GM21526 (cell line): ENCODE results near the gene KCNJ5.
A peak's percentile ranks its signal among the peaks of the same experiment; 100 is the strongest.

Experiments used
- ATAC-seq: cut with Tn5 transposase; IDR thresholded peaks from one replicate; pipeline ENCODE4 v1.9.1; 2021; ENCODE audit warnings: moderate library complexity; ENCODE audit not compliant: unreplicated experiment, low FRiP score

KCNJ5 gene

DNA sequence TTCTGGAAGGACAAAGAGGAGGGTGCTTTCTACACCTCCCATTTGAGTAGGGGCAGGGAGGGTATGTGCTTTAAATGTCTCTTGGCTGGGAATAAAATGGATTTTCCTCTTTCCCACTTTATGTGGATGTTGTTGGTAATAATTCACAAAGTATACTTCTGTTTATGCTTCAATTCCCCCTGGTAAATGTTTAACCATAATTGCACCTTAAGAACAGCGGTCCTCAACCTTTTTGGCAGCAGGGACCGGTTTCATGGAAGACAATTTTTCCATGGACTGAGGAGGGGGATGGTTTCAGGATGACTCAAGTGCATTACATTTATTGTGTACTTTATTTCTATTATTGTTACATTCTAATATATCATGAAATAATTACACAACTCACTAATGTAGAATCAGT lies 55.5 kb downstream of the KCNJ5 start:
- ATAC-seq, result no peak

DNA sequence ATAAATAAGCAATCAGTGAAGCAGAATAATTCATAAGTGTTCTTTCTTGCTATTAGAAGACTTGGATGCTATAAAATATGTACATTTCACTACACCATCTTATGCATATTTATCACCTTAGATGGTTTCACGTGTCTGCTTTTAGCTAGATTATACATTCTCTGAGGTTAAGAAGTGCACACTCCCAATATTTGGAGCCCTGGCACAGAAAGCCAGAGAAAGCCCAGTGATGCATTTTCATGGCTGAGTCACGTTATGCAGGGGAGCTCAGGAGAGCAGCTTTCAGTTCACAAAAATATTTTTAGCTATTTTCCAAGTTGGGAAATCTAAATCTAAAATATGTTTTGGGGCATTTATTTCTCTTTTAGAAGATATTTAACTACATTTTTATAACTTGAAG lies 56.6 kb downstream of the KCNJ5 start:
- ATAC-seq, result no peak

DNA sequence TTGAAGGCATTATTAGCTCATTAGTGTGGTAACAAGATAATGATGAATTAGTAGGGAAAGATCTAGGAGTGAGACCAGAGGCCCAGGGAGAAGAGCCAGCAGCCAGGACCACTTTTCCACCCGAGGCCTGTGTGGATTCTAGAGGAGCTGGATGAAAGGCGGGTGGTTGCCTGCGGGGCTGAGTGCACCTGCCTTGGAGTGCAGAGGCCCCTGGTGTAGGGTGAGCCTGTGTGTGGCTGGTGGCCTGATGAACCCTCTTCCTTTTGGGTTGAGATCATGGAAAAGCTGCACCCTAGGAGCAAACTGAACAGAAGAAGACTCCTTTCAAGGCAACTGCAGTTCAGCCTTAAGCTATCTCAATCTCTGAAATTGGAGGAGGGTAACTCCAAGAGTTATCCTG lies 57.4 kb downstream of the KCNJ5 start:
- no peak for ATAC-seq

DNA sequence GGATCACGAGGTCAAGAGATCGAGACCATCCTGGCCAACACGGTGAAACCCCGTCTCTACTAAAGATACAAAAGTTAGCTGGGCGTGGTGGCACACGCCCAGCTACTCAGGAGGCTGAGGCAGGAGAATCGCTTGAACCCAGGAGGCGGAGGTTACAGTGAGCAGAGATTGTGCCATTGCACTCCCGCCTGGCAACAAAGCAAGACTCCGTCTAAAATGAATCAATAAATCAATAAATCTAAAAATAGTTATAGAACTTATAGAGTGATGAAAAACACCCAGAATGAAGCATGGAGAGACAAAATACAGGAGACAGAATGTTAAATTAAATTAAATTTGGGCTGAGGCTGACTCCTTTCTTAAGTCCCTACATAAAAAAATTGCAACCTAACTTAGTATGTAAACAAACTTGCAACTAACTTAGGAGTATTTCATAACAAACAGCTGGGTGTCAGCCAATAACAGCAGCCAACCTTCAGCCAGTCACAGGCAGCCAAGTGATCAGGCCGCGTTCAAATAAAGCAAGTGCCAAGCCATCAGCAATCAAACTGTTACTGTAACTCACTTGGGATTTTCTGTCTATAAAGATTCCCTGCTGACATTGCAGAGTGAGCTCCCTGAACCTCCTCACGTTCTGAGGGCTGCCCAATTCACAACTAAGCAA lies 58.8 kb downstream of the KCNJ5 start:
- no peak for ATAC-seq

DNA sequence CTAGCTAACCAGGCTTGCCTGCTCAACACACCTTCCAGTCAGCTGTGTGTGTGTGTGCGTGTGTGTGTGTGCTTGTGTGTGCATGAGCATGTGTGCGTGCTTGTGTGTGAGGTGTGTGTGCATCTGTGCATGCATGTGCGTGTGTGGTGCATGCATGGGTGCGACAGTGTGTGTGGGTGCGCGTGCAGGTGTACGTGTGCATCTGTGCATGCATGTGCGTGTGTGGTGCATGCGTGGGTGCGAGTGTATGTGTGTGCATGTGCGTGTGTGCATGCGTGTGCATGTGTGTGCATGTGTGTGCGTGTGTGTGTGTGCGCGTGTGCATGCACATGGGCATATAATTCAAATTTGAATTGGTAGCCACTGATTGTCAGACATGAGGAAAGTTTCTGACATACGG lies 62.0 kb downstream of the KCNJ5 start:
- no peak for ATAC-seq

DNA sequence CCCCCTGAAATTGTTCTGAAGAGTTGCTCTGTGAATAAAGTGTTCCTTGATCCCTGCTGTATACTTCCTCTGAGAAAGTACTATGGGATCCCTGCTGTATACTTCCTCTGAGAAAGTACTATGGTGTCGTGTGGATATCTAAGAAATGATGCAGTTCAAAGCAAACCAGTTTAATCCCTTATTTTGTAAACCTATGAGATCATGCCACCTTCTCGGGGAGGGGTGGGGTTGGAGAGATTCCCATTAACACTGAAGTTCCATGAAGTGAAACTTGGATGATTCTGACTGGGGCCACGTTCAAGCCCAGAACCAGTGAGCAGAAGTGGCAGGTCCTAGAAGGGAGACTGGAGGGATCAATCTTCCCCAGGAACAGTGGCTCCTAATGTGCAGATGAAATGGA lies 64.5 kb downstream of the KCNJ5 start:
- ATAC-seq, result no peak

DNA sequence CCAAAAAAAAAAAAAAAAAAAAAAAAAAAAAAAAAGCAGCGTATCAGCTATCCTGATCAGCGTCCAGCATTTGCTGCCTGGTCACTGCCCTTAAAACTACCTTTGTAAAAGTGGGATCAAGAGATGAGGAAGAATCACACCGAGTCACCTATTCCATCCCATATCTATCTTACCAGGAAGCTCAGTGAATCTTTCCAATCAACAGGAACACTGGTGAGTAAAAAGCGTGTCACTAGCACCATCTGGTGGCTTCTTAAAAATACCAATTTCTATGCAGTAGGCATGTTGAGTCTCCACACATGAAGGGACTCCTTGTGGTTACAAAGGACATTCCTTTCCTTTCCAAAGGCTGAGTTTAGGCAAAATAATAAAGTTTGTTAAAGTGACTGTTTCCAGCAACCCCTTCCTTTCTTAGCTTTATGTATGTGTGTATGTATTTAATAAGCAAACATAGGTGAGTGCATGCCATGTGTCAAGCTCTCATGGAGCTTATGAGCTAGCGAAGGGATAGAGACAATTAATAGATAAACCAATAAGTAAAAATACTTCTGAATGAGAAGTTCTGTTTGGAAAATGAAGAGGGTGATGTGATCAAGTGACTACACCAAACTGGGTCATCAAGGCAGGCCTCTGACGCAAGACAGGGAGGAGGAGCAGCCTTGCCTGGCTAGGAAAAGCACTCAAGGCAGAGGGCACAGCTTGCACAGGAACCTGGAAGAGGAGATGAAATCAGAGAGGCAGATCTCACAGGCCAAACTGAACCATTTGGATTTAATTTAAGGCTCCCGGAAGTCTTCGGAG lies 65.4 kb downstream of the KCNJ5 start:
- ATAC-seq, result peak; percentile 55

DNA sequence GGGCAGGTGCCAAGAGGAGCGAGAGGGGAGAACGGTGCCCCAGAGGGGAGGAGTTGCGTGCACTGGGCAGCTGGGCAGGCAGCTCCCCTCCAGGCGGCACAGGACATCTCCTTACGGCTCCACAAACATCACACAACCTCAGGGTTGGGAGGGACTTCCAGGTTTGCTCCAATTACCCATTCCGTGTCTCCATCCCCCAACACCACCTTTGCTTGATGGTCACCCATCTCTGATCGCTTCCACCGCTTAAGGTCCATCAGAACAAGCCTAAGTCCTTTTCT lies 66.0 kb downstream of the KCNJ5 start:
- no peak for ATAC-seq

DNA sequence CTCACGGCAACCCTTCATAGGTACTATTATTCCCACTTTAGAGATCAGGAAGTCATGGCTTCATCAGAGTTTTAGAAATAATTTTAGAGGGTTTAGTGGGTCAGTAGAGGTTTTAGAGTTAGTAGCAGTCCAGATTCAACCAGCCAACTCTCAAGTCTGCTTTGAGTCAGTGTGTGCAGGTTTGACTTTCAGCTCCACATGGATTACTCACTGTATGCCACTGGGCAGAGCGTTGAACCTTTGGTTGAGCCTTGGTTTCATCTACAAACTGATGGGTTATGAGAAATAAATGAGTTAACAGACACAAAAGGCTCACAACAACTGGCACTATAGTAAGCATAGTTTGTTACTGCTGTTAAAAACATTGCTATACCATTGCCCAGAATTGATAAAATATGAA lies 70.5 kb downstream of the KCNJ5 start:
- no peak for ATAC-seq

DNA sequence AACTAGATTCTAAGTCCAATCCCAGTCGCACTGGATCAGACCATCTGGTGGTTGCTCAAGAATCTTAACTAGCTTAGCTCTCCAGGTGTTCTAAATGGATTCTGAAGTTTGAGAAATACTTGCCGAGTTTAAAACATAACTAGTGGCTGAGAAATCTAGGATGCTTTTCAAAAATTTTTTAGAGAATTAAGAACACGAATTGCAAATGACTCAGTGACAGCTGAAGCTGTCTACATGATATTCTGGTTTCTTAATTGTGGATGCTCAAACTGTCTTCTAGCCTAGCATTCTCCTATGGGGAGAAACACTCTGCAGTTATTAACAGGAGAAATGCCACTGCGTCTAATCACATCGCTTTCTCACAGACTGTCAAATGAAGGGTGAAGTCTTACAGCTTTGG lies 71.7 kb downstream of the KCNJ5 start:
- ATAC-seq, result no peak

DNA sequence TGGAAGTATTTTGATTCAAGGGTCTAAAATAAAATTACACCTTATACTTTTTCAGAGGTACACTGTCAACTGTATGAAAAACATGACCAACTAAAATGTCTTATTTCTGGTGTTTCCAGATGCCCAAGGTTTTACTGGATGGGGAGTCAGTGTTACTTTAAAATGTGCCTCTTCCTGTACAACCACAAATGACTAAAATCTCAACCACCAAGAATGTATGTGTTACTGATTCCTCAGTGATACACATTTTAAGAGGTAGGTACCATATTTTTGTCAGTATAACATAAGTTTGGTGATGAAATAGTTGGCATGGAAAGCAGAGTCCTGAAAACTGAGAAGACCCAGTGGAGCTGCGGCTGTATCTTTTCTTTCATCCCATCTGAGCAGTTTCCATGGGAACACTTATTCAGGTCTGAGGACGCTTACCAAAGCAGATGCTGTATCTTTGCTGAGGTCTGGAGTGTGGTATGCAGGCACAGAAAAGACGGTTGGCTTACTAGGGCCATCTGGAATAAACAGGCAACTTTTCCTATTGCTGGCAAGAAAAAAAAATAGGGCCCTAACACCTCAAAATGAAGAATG lies 72.7 kb downstream of the KCNJ5 start:
- ATAC-seq, result no peak

DNA sequence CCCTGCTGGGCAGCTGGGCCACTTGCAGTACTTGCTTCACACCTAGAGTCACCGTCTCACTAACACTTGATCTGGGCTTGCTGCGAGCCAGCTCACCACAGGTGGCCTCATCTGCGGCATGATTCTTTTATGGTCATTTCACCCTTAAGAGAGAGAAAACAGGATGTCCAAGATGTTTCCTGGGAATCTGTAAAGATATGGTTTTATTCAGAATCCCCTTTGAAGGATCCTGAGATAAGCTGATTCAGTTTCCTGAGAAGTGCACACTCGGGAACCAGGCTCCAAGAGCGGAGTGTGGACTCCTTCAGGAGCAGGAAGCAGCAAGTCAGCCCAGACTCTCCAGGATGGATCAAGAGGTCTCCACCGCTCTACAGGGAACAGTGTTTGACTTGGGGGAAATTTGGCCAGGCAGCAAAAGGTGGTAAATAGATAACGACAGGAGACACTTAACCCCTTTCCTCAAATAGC lies 73.3 kb downstream of the KCNJ5 start:
- ATAC-seq, result no peak

DNA sequence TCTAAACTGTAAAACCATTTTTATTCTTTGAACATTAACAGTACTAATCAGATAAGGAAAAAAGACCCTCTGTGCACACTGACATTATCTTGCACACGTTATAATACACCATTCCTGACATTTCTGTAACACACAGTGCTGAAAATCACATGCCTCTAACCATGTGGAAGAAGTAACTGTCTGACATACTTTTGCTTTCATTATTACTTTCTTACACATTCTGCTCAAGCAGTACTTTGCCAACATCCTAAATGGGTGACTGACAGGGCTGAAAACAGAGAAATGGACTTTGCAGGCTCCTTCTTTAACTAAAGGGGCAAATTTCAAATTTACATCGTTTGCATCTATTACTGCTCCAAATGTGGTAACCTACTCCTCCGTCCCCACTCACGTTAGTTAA lies 74.3 kb downstream of the KCNJ5 start:
- ATAC-seq, result peak; percentile 98

DNA sequence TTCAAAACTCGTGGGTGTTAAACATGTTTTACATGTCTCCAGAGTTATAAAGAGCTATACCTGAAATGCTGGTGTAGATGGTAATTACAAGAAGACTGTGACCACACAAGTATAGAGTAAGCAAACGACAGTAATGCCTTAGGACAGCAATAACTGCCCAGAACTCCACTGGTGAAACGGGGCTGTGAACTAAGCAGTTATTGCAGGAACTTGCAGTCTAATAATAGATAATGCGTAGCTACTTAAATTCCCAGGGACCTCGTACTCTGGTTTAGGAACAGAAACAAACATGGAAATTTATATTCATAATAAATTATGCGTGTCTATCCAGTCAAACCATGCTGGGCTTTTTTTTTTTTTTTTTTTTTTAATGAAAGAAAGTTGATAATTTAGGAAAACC lies 76.4 kb downstream of the KCNJ5 start:
- no peak for ATAC-seq

DNA sequence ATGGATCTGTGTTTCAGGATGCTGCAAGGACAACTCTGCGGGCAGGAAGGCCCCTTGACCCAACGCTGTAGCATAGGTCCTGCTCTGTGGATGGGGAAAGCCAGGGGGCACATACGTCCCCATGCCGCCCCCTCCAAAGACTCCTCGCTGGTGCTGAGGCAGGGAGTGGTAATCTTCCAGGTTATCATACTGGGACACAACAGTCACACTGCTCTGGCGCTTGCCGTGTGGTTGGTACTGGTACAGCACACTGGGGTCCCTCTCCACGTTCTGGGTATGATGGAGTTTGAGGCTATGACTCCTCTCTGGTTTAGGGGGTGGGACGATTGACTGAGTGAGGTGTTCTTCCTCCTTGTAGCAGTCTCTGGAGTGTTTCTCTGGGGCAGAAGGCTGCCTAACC lies 77.8 kb downstream of the KCNJ5 start:
- ATAC-seq, result no peak
